BLaER1 treated with 17β-estradiol and CSF1 and Interleukin-3, amounts not matched to agents 10 nM and 100 nM (cell line): ENCODE data around the gene CYP4F22.
A peak's percentile ranks its signal among the peaks of the same experiment; 100 is the strongest.
"Not testable (repeated sequence)": the region's sequence is repeated elsewhere in the genome, so short reads cannot be mapped to it uniquely, and the experiment has no call there.

Experiments used
- H3K27ac ChIP-seq, 11 experiments: shearing (Covaris generic); formaldehyde crosslinking; 2 replicates each; pipeline ENCODE4 v1.8.1; 2022
- H3K27me3 ChIP-seq, 11 experiments: shearing (Covaris generic); formaldehyde crosslinking; 2 replicates each; pipeline ENCODE4 v1.8.1; 2022
- H3K36me3 ChIP-seq, 11 experiments: shearing (Covaris generic); formaldehyde crosslinking; 2 replicates each; pipeline ENCODE4 v1.8.1; 2022
- H3K4me1 ChIP-seq, 10 experiments: shearing (Covaris generic); formaldehyde crosslinking; 2 replicates each; pipeline ENCODE4 v1.8.1; 2022
- H3K4me2 ChIP-seq, 11 experiments: shearing (Covaris generic); formaldehyde crosslinking; 2 replicates each; pipeline ENCODE4 v1.8.1; 2022
- H3K4me3 ChIP-seq, 10 experiments: shearing (Covaris generic); formaldehyde crosslinking; 2 replicates each; pipeline ENCODE4 v1.8.1; 2022
- H3K9ac ChIP-seq, 11 experiments: shearing (Covaris generic); formaldehyde crosslinking; 2 replicates each; pipeline ENCODE4 v1.8.1; 2022
- H3K9me3 ChIP-seq, 11 experiments: shearing (Covaris generic); formaldehyde crosslinking; replicated peaks in 1 of 11; 2 replicates each; pipeline ENCODE4 v1.8.1; 2022
- H4K20me1 ChIP-seq, 11 experiments: shearing (Covaris generic); formaldehyde crosslinking; 2 replicates each; pipeline ENCODE4 v1.8.1; 2022
- Cebpa-rat ChIP-seq, 11 experiments: shearing (Covaris generic); IDR thresholded peaks; 2 replicates each; pipeline ENCODE4 v1.8.1; 2022

The CYP4F22 gene

DNA sequence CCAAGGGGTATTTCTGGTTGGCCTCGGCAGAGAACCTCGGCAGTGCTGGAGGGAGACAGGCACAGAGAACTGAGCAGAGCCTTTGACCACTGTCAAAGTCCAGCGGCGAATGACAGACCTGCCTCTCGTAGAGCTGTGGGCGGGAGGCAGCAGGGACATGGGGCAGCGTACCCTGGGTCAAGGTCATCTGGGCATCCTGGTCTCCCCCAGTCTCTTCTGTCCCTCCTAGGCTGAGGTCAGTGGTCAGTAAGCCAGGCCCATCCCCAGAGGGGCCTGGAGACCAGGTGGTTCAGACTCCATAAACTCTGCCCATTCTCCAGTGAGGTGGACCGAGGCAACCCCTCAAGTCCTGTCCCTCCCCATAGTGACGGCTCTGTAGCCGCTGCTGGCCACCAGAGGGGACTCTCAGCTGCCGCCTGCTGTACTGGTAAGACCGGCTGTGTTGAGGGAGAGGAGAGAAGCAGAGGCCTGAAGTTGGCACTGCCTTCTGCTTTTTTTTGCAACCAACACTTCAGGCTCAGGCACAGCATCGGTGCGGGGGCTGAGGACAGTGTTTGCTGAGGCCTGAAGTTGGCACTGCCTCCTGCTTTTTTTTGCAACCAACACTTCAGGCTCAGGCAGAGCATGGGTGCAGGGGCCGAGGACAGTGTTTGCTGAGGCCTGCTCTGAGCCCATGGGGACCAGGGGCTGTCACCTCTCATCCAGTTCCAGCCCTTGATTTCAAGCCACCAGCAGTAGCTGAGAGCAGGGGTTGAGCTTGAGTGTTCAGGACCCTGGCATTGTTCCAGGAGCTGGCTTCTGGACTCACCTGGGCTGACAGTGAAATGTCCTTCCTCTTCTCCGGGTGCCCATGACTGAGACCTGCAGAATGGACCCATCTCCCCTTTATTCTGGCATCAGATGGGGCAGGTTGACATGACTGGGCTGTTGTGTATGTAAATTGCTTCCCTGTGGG, 28.7 kb upstream of the CYP4F22 start, which contains the start of gene PGLYRP2:
Gene PGLYRP2 (minus strand): TSS at position 111 of the 955 bp plus-strand sequence. CDS start 130 bp downstream, outside the sequence.
- H3K9me3 ChIP-seq: no peaks in the 10 kb centered on the region
- H3K27me3 ChIP-seq: no peaks in the 10 kb centered on the region
- no peaks in the 10 kb centered on the region for H4K20me1 ChIP-seq
- no peak within 1 kb of the TSS for H3K4me3 ChIP-seq
- peak within 1 kb of the TSS in 1 of 11 experiments; percentile 29; a peak in 2 of 22 replicates for H3K9ac ChIP-seq
- peaks cover 0 to 19% (median 10%) of the 10 kb centered on the region in 10 experiments; a peak in 16 of 20 replicates for H3K4me1 ChIP-seq
- no peak within 1 kb of the TSS for H3K27ac ChIP-seq
- no peaks in the 10 kb centered on the region for H3K36me3 ChIP-seq
- no peak for TF ChIP-seq Cebpa-rat (IDR thresholded peaks at IDR 0.05)
- peak within 1 kb of the TSS in 8 of 11 experiments; percentile 7 to 42 (median 22); a peak in 7 of 22 replicates for H3K4me2 ChIP-seq

DNA sequence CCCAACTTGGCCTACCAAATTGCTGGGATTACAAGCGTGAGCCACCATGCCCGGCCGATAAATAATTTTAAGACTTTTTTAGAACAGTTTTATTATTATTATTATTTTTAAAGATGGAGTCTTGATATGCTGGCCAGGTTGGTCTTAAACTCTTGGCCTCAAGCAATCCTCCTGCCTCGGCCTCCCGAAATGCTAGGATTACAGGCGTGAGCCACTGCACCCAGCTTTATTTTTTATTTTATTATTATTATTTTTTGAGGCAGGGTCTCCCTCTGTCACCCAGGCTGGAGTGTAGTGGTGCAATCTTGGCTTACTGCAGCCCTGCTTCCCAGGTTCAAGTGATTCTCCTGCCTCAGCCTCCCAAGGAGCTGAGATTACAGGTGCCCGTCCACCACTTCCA, 27.3 kb upstream of the CYP4F22 start:
- H3K9ac ChIP-seq, H4K20me1 ChIP-seq, H3K4me3 ChIP-seq, H3K27me3 ChIP-seq, H3K4me2 ChIP-seq, H3K36me3 ChIP-seq, H3K27ac ChIP-seq, H3K9me3 ChIP-seq: not testable (repeated sequence)
- peaks cover 0 to 19% (median 10%) of the 10 kb centered on the region in 10 experiments; a peak in 16 of 20 replicates for H3K4me1 ChIP-seq

DNA sequence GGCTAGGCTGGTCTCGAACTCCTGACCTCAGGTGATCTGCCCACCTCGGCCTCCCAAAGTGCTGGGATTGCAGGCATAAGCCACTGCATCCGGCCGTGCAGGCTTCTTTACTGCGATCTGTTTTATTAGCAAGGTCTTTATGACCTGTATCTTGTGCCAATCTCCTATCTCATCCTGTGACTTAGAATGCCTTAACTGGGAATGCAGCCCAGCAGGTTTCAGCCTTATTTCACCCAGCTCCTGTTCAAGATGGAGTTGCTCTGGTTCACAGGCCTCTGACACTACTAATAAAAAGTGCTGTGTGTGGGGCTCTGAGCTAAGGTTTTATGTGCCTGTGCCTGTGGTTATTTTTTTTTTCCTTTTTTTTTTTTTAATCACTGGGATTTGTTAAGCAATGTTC, 22.6 kb upstream of the CYP4F22 start:
- H3K4me1 ChIP-seq, H4K20me1 ChIP-seq, H3K27ac ChIP-seq, H3K27me3 ChIP-seq, H3K36me3 ChIP-seq, H3K4me3 ChIP-seq, H3K9ac ChIP-seq, H3K4me2 ChIP-seq: not testable (repeated sequence)
- peaks cover 0 to 11% (median 7%) of the 10 kb centered on the region in 11 experiments; a peak in 15 of 22 replicates for H3K9me3 ChIP-seq

DNA sequence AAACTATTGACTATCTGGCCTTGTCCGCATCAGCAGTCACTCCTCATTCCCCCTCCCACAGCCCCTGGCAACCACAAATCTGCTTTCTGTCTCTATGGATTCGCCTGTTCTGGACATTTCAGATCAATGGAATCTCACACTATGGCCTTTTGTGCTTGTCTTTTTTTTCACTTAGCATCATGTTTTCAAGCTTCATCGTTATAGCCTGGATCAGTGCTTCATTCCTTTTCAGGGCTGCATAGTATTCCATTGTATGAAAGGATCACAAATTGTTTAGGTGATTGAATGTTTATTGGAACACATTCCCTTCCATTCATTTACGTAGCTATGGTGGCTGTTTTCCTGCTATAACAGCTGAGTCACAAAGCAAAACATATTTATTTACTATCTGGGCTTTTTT, 21.3 kb upstream of the CYP4F22 start:
- no peak for TF ChIP-seq Cebpa-rat (IDR thresholded peaks at IDR 0.05)
- H3K4me3 ChIP-seq: no peak overlapping the region
- peaks cover 0 to 11% (median 7%) of the 10 kb centered on the region in 11 experiments; a peak in 15 of 22 replicates for H3K9me3 ChIP-seq
- no peaks in the 10 kb centered on the region; a peak in 1 of 20 replicates for H3K4me1 ChIP-seq
- H3K27ac ChIP-seq: no peak overlapping the region
- no peaks in the 10 kb centered on the region for H3K36me3 ChIP-seq
- no peak overlapping the region for H3K9ac ChIP-seq
- H3K27me3 ChIP-seq: no peaks in the 10 kb centered on the region
- H3K4me2 ChIP-seq: no peak overlapping the region
- H4K20me1 ChIP-seq: no peaks in the 10 kb centered on the region

DNA sequence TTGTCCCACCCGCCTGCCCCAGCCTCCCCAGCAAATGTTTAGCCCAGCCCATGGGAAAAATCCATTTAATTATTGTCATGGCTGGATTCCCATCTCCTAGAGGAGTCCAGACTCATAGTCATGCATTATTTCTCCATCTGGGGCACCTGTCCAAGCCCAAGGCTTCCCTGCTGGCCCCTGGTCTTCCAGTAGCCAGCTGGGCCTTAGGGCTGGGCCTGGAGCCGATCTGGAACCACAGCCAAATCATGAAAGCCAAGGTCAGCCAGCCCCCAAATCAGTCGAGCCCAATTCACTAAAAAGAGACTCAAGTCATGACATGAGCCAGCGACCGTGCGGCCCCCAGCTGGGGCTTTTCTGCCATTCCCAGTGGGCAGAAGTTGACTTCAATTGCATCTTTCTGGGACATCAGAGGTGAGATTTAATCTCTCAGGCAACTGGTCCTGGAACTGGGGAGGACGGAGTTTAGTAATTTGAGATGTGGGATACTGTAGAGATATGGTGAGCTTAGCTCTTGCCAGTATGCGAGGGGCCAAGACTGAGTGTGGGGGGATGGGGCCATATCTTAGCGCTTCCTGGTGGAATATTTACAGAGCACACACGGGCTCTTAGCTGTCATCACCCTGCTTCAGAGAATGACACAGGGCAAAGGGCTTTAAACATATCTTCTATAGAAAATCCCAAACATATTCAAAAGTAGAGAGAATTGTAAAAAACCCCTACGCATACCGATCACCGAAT, 19.7 kb upstream of the CYP4F22 start:
- Histone ChIP-seq H3K4me1 (no peaks in the 10 kb centered on the region), H3K9me3 (peaks cover 0 to 11% (median 7%) of the 10 kb centered on the region in 11 experiments; a peak in 15 of 22 replicates), H3K27me3 (no peaks in the 10 kb centered on the region), H3K36me3 (no peaks in the 10 kb centered on the region), H4K20me1 (no peaks in the 10 kb centered on the region), H3K4me3 (no peak overlapping the region), H3K4me2 (no peak overlapping the region), H3K9ac (no peak overlapping the region), H3K27ac (no peak overlapping the region)
- no peak for TF ChIP-seq Cebpa-rat (IDR thresholded peaks at IDR 0.05)

DNA sequence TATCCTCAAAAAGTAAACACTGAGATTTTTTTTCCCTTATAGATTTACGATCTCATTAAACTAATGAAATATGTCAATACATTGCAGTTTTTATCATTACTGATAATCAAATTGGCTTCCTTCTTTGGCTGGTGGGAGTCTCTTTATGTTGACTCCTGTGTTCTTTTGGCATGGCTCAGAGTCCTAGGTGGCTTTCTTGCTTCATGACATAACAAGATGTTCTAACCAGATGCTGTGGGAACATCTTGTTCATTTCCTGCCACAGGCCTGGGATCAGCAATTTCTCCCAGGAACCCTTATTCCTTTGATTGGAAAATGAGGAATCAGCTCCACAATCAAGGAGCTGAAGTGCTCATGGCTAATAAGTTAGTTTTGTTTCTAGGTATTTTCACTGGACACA, 13.2 kb upstream of the CYP4F22 start:
- Histone ChIP-seq H3K36me3 (no peaks in the 10 kb centered on the region), H3K27ac (no peak overlapping the region), H3K4me3 (no peak overlapping the region), H3K9me3 (0 out of 22 replicates have a peak, but pooled peaks cover 0 to 4% (median 0%) of the 10 kb centered on the region in 11 experiments), H3K9ac (0 out of 22 replicates have a peak overlapping the region, but pooled peaks of 1 of the 11 experiments have one; percentile 29), H4K20me1 (no peaks in the 10 kb centered on the region), H3K4me1 (no peaks in the 10 kb centered on the region), H3K27me3 (no peaks in the 10 kb centered on the region), H3K4me2 (no peak overlapping the region)
- no peak for TF ChIP-seq Cebpa-rat (IDR thresholded peaks at IDR 0.05)

DNA sequence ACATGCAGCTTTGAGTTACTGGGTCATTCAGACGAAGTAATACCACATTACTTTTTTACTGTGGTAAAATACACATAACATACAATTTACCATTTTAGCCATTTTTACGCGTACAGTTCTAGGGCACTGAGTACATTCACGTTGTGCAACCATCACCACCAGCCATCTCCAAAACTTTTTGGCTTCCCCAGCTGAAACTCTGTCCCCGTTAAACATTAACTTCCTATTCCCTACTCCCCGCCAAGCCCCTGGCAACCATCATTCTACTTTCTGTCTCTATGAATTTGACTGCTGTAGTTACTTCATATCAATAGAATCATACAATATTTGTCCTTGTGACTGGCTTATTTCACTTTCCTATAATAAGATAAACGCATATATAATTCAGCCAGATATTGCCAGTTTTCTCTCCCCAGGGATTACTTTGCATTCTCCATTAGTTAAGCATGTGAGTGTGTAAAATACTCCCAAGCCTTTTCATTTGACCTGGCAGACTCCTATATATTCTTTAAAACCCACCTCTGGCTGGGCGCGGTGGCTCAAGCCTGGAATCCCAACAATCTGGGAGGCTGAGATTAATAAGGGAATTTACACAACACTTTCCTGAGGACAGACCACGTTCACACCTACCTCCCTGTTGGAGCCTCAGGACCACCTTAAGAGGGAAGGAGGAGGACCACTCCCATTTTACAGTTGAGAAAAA, 10.0 kb upstream of the CYP4F22 start:
- TF ChIP-seq Cebpa-rat (IDR thresholded peaks at IDR 0.05): no peak
- 0 out of 22 replicates have a peak, but pooled peaks cover 0 to 4% (median 0%) of the 10 kb centered on the region in 11 experiments for H3K9me3 ChIP-seq
- no peaks in the 10 kb centered on the region for H3K27me3 ChIP-seq
- no peak overlapping the region for H3K9ac ChIP-seq
- peaks cover 0 to 11% (median 0%) of the 10 kb centered on the region in 10 experiments; a peak in 3 of 20 replicates for H3K4me1 ChIP-seq
- H3K4me2 ChIP-seq: no peak overlapping the region
- H3K36me3 ChIP-seq: no peaks in the 10 kb centered on the region
- no peak overlapping the region for H3K27ac ChIP-seq
- H4K20me1 ChIP-seq: no peaks in the 10 kb centered on the region
- H3K4me3 ChIP-seq: no peak overlapping the region

DNA sequence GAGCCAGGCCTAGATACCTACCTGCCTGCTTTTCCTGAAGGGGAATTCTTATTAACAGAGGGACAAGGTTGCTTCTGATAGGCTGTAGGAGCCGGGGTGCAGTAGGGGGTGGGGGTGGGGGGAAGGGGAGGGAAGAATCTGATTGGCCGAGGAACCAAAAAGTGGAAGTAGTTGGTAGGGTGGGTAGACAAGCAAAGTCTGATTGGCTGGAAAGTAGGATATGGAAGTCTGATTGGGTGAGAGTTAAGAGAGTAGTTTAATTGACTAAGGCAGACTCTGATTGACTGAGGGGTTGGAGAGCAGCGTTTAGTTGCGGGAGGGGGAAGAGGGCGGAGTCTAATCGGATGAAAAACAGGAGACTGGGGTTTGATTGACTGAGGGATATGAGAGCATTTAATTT, 9.4 kb upstream of the CYP4F22 start:
- Histone ChIP-seq H3K36me3 (no peaks in the 10 kb centered on the region), H3K4me2 (no peak overlapping the region), H4K20me1 (no peaks in the 10 kb centered on the region), H3K9ac (no peak overlapping the region), H3K27me3 (no peaks in the 10 kb centered on the region), H3K27ac (no peak overlapping the region), H3K4me3 (no peak overlapping the region), H3K4me1 (peaks cover 0 to 11% (median 0%) of the 10 kb centered on the region in 10 experiments; a peak in 3 of 20 replicates), H3K9me3 (0 out of 22 replicates have a peak, but pooled peaks cover 0 to 4% (median 0%) of the 10 kb centered on the region in 11 experiments)
- TF ChIP-seq Cebpa-rat (IDR thresholded peaks at IDR 0.05): no peak
